Measurements from ENCODE around the gene BLACAT1. TPM values are rescaled to one million over a fixed set of nuclear protein-coding genes. Genes with fewer than 3 reads are reported as not detected.

The BLACAT1 gene
- not detected in 2 replicates for total RNA-seq

GRCh38 chr1:205455581-205456382 lies at the start of gene BLACAT1:
TSS of gene BLACAT1 (minus strand) at chr1:205456045.

GRCh38 chr1:205504311-205505075 lies 48.6 kb upstream of the BLACAT1 start, which contains the start of gene CDK18:
TSS of gene CDK18 (plus strand) at chr1:205504669. CDS start at chr1:205523168, 18,499 bp downstream.

GRCh38 chr1:205421798-205422197 lies 34.0 kb downstream of the BLACAT1 start, which contains the start of gene LEMD1:
TSS of gene LEMD1 (minus strand) at chr1:205422056. CDS start at chr1:205420536, 1,520 bp downstream.

Other genes starting within 250 kb of the BLACAT1 start
- 6.5 and 9.9 TPM in 2 replicates for gene DSTYK, start 244.3 kb downstream of the BLACAT1 start, total RNA-seq
- gene TMCC2, start 228.1 kb downstream of the BLACAT1 start, total RNA-seq, result 1.4 and 2.7 TPM in 2 replicates
- 1.9 and 4.6 TPM in 2 replicates for gene NUAK2, start 134.3 kb downstream of the BLACAT1 start, total RNA-seq
- 0.12 and 0.34 TPM in 2 replicates for gene KLHDC8A, start 99.1 kb downstream of the BLACAT1 start, total RNA-seq
- not detected in 2 replicates for gene LEMD1, start 34.0 kb downstream of the BLACAT1 start, total RNA-seq
- 2.2 and 7.4 TPM in 2 replicates for gene CDK18, start 48.6 kb upstream of the BLACAT1 start, total RNA-seq
- gene ELK4, start 176.0 kb upstream of the BLACAT1 start, total RNA-seq, result 8.8 and 11.3 TPM in 2 replicates
- 0.51 and 3.4 TPM in 2 replicates for gene SLC45A3, start 224.5 kb upstream of the BLACAT1 start, total RNA-seq

Measured in pericardium fibroblast (primary cell).